HepG2 (cell line): ENCODE measurements around the gene TSPAN11.

Experiments
- CTCF ChIP-seq: sonication (generic); formaldehyde crosslinking; IDR thresholded peaks from 2 replicates; pipeline ENCODE4 v1.5.0; 2020; ENCODE audit warnings: mild to moderate bottlenecking, missing genetic modification reagents, moderate library complexity
- KLF6 ChIP-seq: IDR thresholded peaks from 2 replicates; pipeline ENCODE4 v1.8.0; 2016; ENCODE audit warnings: missing biosample characterization, missing genetic modification reagents
- REST ChIP-seq, 2 experiments: IDR thresholded peaks; 2 replicates each; pipeline ENCODE4 v1.6.1; 2011 to 2012; ENCODE audit warnings: low read length in 2 of 2, borderline replicate concordance in 1 of 2, low read depth in 1 of 2, mild to moderate bottlenecking in 1 of 2, moderate library complexity in 1 of 2
- SMARCC2 ChIP-seq: fragments of 450-650 bp; IDR thresholded peaks from 2 replicates; pipeline ENCODE4 v1.6.1; 2017; ENCODE audit warnings: antibody characterized with exemption, mild to moderate bottlenecking
- SRSF1 ChIP-seq: fragments of 200-400 bp; formaldehyde crosslinking; optimal IDR thresholded peaks from 2 replicates; pipeline ENCODE3; 2017; ENCODE audit warnings: mild to moderate bottlenecking, low read depth, low read length, moderate library complexity
- USF2 ChIP-seq, 2 experiments: sonication (generic) in 1 of 2; formaldehyde crosslinking in 1 of 2; IDR thresholded peaks; 2 replicates each; pipeline versions ENCODE4 v1.5.1 to v1.6.1; 2011 to 2020; ENCODE audit warnings: borderline replicate concordance in 1 of 2, low read depth in 1 of 2, low read length in 1 of 2, mild to moderate bottlenecking in 1 of 2, missing genetic modification reagents in 1 of 2, moderate library complexity in 1 of 2
- ZNF263 ChIP-seq: sonication (generic); formaldehyde crosslinking; IDR thresholded peaks from 2 replicates; pipeline ENCODE4 v1.4.0; 2020; ENCODE audit warnings: missing genetic modification reagents

- TF ChIP-seq CTCF (CRISPR knock-in tag) (no peak), ZNF263 (CRISPR knock-in tag) (no peak), REST (IDR thresholded peaks at IDR 0.05; ENCODE audit: borderline replicate concordance in 1 of 2, low read depth in 1 of 2, low read length in 2 of 2) (no peak), USF2 (IDR thresholded peaks at IDR 0.05; ENCODE audit: low read depth, low read length) (no peak), USF2 (CRISPR knock-in tag; IDR thresholded peaks at IDR 0.05; ENCODE audit: borderline replicate concordance) (no peak), SMARCC2 (no peak), SRSF1 (no peak), KLF6 (CRISPR knock-in tag) (no peak)
Observed at GRCh38 chr12:31018790-31019505, 92.4 kb downstream of the TSPAN11 start.
